Endothelial cell of umbilical vein (primary cell): Measurements from ENCODE around the gene TEN1. TPM values are rescaled to one million over a fixed set of nuclear protein-coding genes. Genes with fewer than 3 reads are reported as not detected.

Experiments used
- BruUV-seq: library from RNA; stranded (reverse); fragments of 400-500 nt; replicated peaks from 2 replicates; lab custom pipeline; 2021; lab: Mats Ljungman, UMichigan
- CTCF ChIA-PET: fragments of 300-600, 350-600 bp; sonication (Branson Sonifier 250); formaldehyde crosslinking; loops from one replicate; lab custom pipeline; 2021; ENCODE audit warnings: antibody characterized with exemption, inconsistent platforms; lab: Charles Lee
- POLR2A ChIA-PET: fragments of 300-600, 350-600 bp; sonication (Branson Sonifier 250); formaldehyde crosslinking; loops from one replicate; lab custom pipeline; 2021; ENCODE audit warnings: antibody characterized with exemption, inconsistent platforms; lab: Charles Lee
- DNase-seq: peaks from one replicate; pipeline ENCODE4 v3.0.0-alpha.2; 2011; ENCODE audit warnings: low read depth, low spot score
- FAIRE-seq: peaks from 2 replicates; lab custom pipeline; 2011; peaks lifted over from hg19 to GRCh38; lab: Jason Lieb, UNC
- H2AFZ ChIP-seq: 2 replicates; pipeline ENCODE4 v1.6.0; 2012; ENCODE audit warnings: low read depth, low read length, control low read depth, inconsistent platforms
- H3K27ac ChIP-seq: 2 replicates; pipeline ENCODE4 v1.5.1; 2011; ENCODE audit warnings: low read depth, mild to moderate bottlenecking, control low read depth, low read length, moderate library complexity; ENCODE audit not compliant: insufficient read depth
- H3K27me3 ChIP-seq, 2 experiments: 2 replicates each; pipeline versions ENCODE4 v1.6.0 to v1.6.1; 2011; ENCODE audit warnings: low read length in 2 of 2, mixed read lengths in 1 of 2; ENCODE audit not compliant: control insufficient read depth in 2 of 2, insufficient read depth in 2 of 2
- H3K36me3 ChIP-seq, 2 experiments: 2 replicates in 1 of 2; 3 replicates in 1 of 2; pipeline ENCODE4 v1.5.1; 2011; ENCODE audit warnings: low read length in 2 of 2, mild to moderate bottlenecking in 1 of 2, moderate library complexity in 1 of 2; ENCODE audit not compliant: control insufficient read depth in 2 of 2, insufficient read depth in 2 of 2; ENCODE audit errors: extremely low read depth in 1 of 2
- H3K4me1 ChIP-seq: 3 replicates; pipeline ENCODE4 v1.5.1; 2011; ENCODE audit warnings: mild to moderate bottlenecking, low read length; ENCODE audit not compliant: control insufficient read depth, insufficient read depth; ENCODE audit errors: extremely low read depth
- H3K4me2 ChIP-seq: 2 replicates; pipeline ENCODE4 v1.6.1; 2011; ENCODE audit warnings: low read length, control low read depth, mixed read lengths; ENCODE audit not compliant: insufficient read depth
- H3K4me3 ChIP-seq, 3 experiments: fragments of 200-600 bp in 1 of 3; sonication (generic), shearing (Covaris generic) in 1 of 3; replicated peaks in 1 of 3; 2 replicates each; pipeline ENCODE4 v1.5.1; 2011 to 2016; ENCODE audit warnings: control low read depth in 3 of 3, low read length in 3 of 3, mild to moderate bottlenecking in 2 of 3, inconsistent platforms in 1 of 3, low read depth in 1 of 3, moderate library complexity in 1 of 3; ENCODE audit not compliant: insufficient read depth in 1 of 3
- H3K79me2 ChIP-seq: 2 replicates; pipeline ENCODE4 v1.6.0; 2012; ENCODE audit warnings: low read length, inconsistent platforms; ENCODE audit not compliant: control insufficient read depth, insufficient read depth
- H3K9ac ChIP-seq: replicated peaks from 2 replicates; pipeline ENCODE3; 2011; ENCODE audit warnings: low read length, control low read depth; ENCODE audit not compliant: insufficient read depth; ENCODE audit errors: extremely low read depth
- H3K9me1 ChIP-seq: replicated peaks from 3 replicates; pipeline ENCODE4 v1.6.0; 2011; ENCODE audit warnings: mild to moderate bottlenecking, low read length; ENCODE audit not compliant: control insufficient read depth, insufficient read depth; ENCODE audit errors: extremely low read depth
- H3K9me3 ChIP-seq: replicated peaks from 2 replicates; pipeline ENCODE4 v1.5.1; 2012; ENCODE audit warnings: low read length, inconsistent platforms; ENCODE audit not compliant: control insufficient read depth, insufficient read depth
- H4K20me1 ChIP-seq: replicated peaks from 2 replicates; pipeline ENCODE3; 2011; ENCODE audit warnings: mild to moderate bottlenecking, low read length; ENCODE audit not compliant: control insufficient read depth, insufficient read depth; ENCODE audit errors: extremely low read depth
- CTCF ChIP-seq, 2 donors: IDR thresholded peaks; 1 replicate in 1 of 2; 2 replicates in 1 of 2; pipeline ENCODE4 v1.5.1; 2011; ENCODE audit warnings: low read length in 2 of 2, mild to moderate bottlenecking in 2 of 2, moderate library complexity in 2 of 2, control low read depth in 1 of 2, inconsistent platforms in 1 of 2, low read depth in 1 of 2; ENCODE audit not compliant: insufficient read depth in 1 of 2; ENCODE audit errors: extremely low read depth in 1 of 2
- EZH2 ChIP-seq: IDR thresholded peaks from 2 replicates; pipeline ENCODE4 v1.6.1; 2012; ENCODE audit warnings: borderline replicate concordance, low read depth, mild to moderate bottlenecking, moderate library complexity, low read length, inconsistent platforms; ENCODE audit not compliant: severe bottlenecking
- FOS ChIP-seq: IDR thresholded peaks from 2 replicates; pipeline ENCODE4 v1.6.1; 2011; ENCODE audit warnings: mild to moderate bottlenecking, low read length, moderate library complexity, borderline replicate concordance; ENCODE audit not compliant: insufficient read depth
- GATA2 ChIP-seq: IDR thresholded peaks from 2 replicates; pipeline ENCODE4 v1.7.0; 2011; ENCODE audit warnings: low read depth, mild to moderate bottlenecking, moderate library complexity, mixed read lengths, low read length; ENCODE audit not compliant: insufficient read length, insufficient read depth
- JUN ChIP-seq: IDR thresholded peaks from 2 replicates; pipeline ENCODE4 v1.6.1; 2011; ENCODE audit warnings: borderline replicate concordance, low read depth; ENCODE audit not compliant: insufficient read length, insufficient read depth
- MYC ChIP-seq: IDR thresholded peaks from one replicate; pipeline ENCODE4 v1.6.1; 2011; ENCODE audit warnings: mild to moderate bottlenecking, low read depth, low read length
- POLR2A ChIP-seq: IDR thresholded peaks from 2 replicates; pipeline ENCODE4 v1.6.1; 2012; ENCODE audit warnings: low read depth, mild to moderate bottlenecking, control low read depth, low read length
- POLR2AphosphoS5 ChIP-seq: IDR thresholded peaks from 2 replicates; pipeline ENCODE4 v1.6.1; 2012; ENCODE audit warnings: low read depth, mild to moderate bottlenecking, control low read depth, low read length, moderate library complexity; ENCODE audit not compliant: insufficient read depth
- dilution Hi-C: fragments of 300-500 bp; cut with MboI; formaldehyde crosslinking; loops from one replicate; pipeline ENCODE4 v1.15.0; 2019; ENCODE audit warnings: low sequenced_read_pairs; ENCODE audit not compliant: extremely low pct_ligation_motif_present
- intact Hi-C: fragments of 100-400 bp; cut with micrococcal nuclease; formaldehyde crosslinking; loops from one replicate; pipeline ENCODE4 v1.10.0; 2022
- polyA plus RNA-seq, 4 experiments: library from polyadenylated mRNA; depleted of rRNA in 3 of 4; stranded (reverse) in 3 of 4; unstranded in 1 of 4; fragments of >200 nt; gene quantifications; 2 replicates each; pipeline versions ENCODE4 v1.2.1 to v1.2.3, GENCODE V29; 2011 to 2012; ENCODE audit warnings: missing spikeins in 1 of 4
- total RNA-seq: library from RNA; stranded (reverse); gene quantifications from 2 replicates; pipeline ENCODE4 v1.2.3, GENCODE V29; 2021

TEN1 gene
- total and polyA plus RNA-seq, 2 donors (not counting 3 experiments of a cell fraction or from before 2014, with no cell fraction given) = 18.8 to 29.0 TPM

DNA sequence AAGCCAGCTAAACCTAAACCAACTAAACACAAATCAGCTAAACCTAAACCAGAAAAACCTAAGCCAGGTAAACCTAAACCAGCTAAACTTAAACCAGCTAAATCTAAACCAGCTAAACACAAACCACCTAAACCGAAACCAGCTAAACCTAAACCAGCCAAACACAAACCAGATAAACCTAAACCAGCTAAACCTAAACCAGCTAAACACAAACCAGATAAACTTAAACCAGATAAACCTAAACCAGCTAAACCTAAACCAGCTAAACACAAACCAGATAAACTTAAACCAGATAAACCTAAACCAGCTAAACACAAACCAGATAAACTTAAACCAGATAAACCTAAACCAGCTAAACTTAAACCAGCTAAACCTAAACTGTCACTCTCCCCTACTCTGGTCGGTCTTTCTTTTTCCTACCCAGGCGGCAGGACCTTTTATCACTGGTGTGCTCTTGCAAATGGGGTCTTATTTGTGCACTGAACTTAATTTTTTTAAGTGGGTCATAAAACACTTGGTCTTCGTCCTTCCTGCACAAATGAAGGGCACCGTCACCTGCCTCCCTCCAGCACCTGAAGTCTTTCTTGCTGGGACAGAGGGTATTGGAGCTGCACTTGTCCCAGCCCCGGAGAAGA, 40.9 kb downstream of the TEN1 start:
- no peak for FAIRE-seq
- intact Hi-C loops = loop anchor here (10.0 kb wide), 2 partner anchors 165 to 255 kb away; no protein-coding TSS in a partner anchor

GRCh38 chr17:76022285-76022684, 43.2 kb downstream of the TEN1 start:
- no peak overlapping the region for H3K27ac ChIP-seq
- intact Hi-C loops = no loop called here
- no peaks in the 10 kb centered on the region for H3K36me3 ChIP-seq
- no peaks in the 10 kb centered on the region for H3K9me1 ChIP-seq
- H3K9ac ChIP-seq = no peak overlapping the region
- no peaks in the 10 kb centered on the region for H4K20me1 ChIP-seq
- dilution Hi-C loops = no loop called here
- no TSS peak for BruUV-seq
- DNase-seq (no peak), FAIRE-seq (no peak)
- no peak overlapping the region for H3K4me2 ChIP-seq
- no peaks in the 10 kb centered on the region for H3K4me1 ChIP-seq
- ChIA-PET POLR2A (no interaction called here), CTCF (interaction anchor here (0.9 kb wide), 1 partner anchor 8 kb away, joined by 3 read pairs; no protein-coding TSS in a partner anchor)
- no peaks in the 10 kb centered on the region for H3K79me2 ChIP-seq
- H3K4me3 ChIP-seq = no peak overlapping the region
- no peaks in the 10 kb centered on the region for H3K9me3 ChIP-seq
- no peaks in the 10 kb centered on the region for H3K27me3 ChIP-seq
- TF ChIP-seq POLR2A = no peak
- TF ChIP-seq FOS = no peak
- no peak for TF ChIP-seq EZH2
- no peak for TF ChIP-seq CTCF (IDR thresholded peaks at IDR 0.05; ENCODE audit: extremely low read depth in 1 of 2, insufficient read depth in 1 of 2, low read depth in 1 of 2, low read length in 2 of 2)
- TF ChIP-seq MYC = no peak
- no peak for TF ChIP-seq JUN
- no peak for TF ChIP-seq POLR2AphosphoS5
- H2AFZ ChIP-seq = no peak overlapping the region

More for the DNA sequence above, 40.9 kb downstream of the TEN1 start:
- H3K4me1 ChIP-seq = no peaks in the 10 kb centered on the region
- no peak overlapping the region for H3K27ac ChIP-seq
- H3K9me1 ChIP-seq = no peaks in the 10 kb centered on the region
- BruUV-seq = no TSS peak
- no peaks in the 10 kb centered on the region for H3K79me2 ChIP-seq
- no peak overlapping the region for H3K4me2 ChIP-seq
- no peaks in the 10 kb centered on the region for H3K9me3 ChIP-seq
- CTCF ChIA-PET = interaction anchor here (0.8 to 2.3 kb wide), 8 partner anchors 9 to 378 kb away, joined by 3 to 9 read pairs (median 4); no protein-coding TSS in a partner anchor
- H3K27me3 ChIP-seq = no peaks in the 10 kb centered on the region
- TF ChIP-seq MYC = no peak
- TF ChIP-seq GATA2 = no peak
- no peak for TF ChIP-seq POLR2AphosphoS5
- H3K36me3 ChIP-seq = no peaks in the 10 kb centered on the region
- DNase-seq = no peak
- POLR2A ChIA-PET = no interaction called here
- no peak overlapping the region for H3K9ac ChIP-seq
- H4K20me1 ChIP-seq = no peaks in the 10 kb centered on the region
- no peak overlapping the region for H3K4me3 ChIP-seq
- H2AFZ ChIP-seq = no peak overlapping the region
- dilution Hi-C loops = no loop called here
